K562 (cell line): ENCODE measurements around the gene MBNL1.

Experiments
- CBX2 ChIP-seq: fragments of 200-600 bp; sonication (generic); IDR thresholded peaks from one replicate; pipeline ENCODE4 v1.6.1; 2012; ENCODE audit warnings: mild to moderate bottlenecking, low read length, inconsistent platforms; ENCODE audit not compliant: insufficient read depth, poor library complexity, severe bottlenecking
- KDM1A ChIP-seq, 2 experiments: fragments of 450-650 bp; IDR thresholded peaks; 2 replicates each; pipeline ENCODE4 v1.6.1; 2016; ENCODE audit warnings: mild to moderate bottlenecking in 2 of 2
- KDM4B ChIP-seq, 2 experiments: fragments of 450-650 bp in 1 of 2; sonication (generic) in 1 of 2; IDR thresholded peaks; 2 replicates each; pipeline ENCODE4 v1.6.1; 2016 to 2017; ENCODE audit warnings: borderline replicate concordance in 2 of 2, antibody characterized with exemption in 1 of 2, low read depth in 1 of 2, mild to moderate bottlenecking in 1 of 2
- POLR2A ChIP-seq: fragments of 450-650 bp; conservative IDR thresholded peaks from 2 replicates; pipeline ENCODE4 v1.6.1; 2016
- YY1 ChIP-seq, 3 experiments: IDR thresholded peaks; 2 replicates each; pipeline ENCODE4 v1.6.1; 2011; ENCODE audit warnings: low read length in 2 of 3, mild to moderate bottlenecking in 2 of 3, moderate library complexity in 2 of 3, borderline replicate concordance in 1 of 3, control low read depth in 1 of 3, low read depth in 1 of 3; ENCODE audit not compliant: insufficient read depth in 3 of 3, insufficient replicate concordance in 2 of 3, control insufficient read depth in 1 of 3, insufficient read length in 1 of 3; ENCODE audit errors: extremely low read depth in 1 of 3
- ZNF699 ChIP-seq: fragments of 250-450 bp; sonication (Bioruptor Pico); IDR thresholded peaks from 2 replicates; pipeline ENCODE4 v1.8.0; 2021; ENCODE audit warnings: mild to moderate bottlenecking, moderate library complexity; ENCODE audit not compliant: insufficient replicate concordance
- TF ChIP-seq, protein P1 (sequence below): sonication (generic); formaldehyde crosslinking; IDR thresholded peaks from 2 replicates; pipeline ENCODE4 v1.8.0; 2023; ENCODE audit warnings: missing genetic modification reagents, mild to moderate bottlenecking, borderline replicate concordance

DNA sequence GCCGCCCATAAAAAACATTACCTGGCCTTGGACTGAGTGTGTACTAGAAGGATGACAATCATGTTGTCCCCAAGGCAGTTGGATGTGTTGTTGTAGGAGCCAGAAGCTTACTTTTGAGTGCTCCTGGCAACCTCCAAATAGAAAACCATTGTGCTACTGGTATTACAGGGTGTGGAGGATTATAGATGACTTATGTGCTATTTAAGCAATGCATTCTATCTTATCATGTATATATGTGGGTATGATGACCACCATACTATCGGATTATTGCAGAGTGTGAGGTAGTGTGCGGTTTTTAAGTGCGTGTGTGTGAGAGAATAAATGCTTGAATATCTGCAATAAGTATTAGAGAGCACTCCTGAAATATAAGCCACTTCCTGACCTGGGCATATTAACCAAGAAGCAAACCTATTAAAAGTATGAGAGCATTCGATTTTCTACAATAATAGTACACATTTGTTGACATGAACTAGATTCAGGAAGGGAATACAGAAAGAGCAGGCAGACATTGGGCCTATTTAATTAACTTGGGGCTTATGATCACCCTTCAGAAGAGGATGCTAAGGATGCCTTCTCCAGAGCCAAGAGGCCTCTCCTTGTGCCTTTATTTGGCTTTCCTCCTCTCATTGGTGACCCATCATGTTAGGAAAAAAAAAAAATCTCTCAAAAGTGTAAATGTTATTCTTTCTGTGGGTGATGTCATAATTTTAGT is 11.7 kb upstream of the MBNL1 start:
- TF ChIP-seq KDM1A (IDR thresholded peaks at IDR 0.05) (no peak), ZNF699 (CRISPR knock-in tag) (no peak), YY1 (IDR thresholded peaks at IDR 0.05; ENCODE audit: borderline replicate concordance in 1 of 3, control insufficient read depth in 1 of 3, extremely low read depth in 1 of 3, insufficient read depth in 3 of 3, insufficient read length in 1 of 3, insufficient replicate concordance in 2 of 3, low read depth in 1 of 3, low read length in 2 of 3) (no peak), KDM4B (IDR thresholded peaks at IDR 0.05; ENCODE audit: borderline replicate concordance in 2 of 2, low read depth in 1 of 2) (no peak), POLR2A (no peak), CBX2 (no peak)
- TF ChIP-seq, protein P1, sequence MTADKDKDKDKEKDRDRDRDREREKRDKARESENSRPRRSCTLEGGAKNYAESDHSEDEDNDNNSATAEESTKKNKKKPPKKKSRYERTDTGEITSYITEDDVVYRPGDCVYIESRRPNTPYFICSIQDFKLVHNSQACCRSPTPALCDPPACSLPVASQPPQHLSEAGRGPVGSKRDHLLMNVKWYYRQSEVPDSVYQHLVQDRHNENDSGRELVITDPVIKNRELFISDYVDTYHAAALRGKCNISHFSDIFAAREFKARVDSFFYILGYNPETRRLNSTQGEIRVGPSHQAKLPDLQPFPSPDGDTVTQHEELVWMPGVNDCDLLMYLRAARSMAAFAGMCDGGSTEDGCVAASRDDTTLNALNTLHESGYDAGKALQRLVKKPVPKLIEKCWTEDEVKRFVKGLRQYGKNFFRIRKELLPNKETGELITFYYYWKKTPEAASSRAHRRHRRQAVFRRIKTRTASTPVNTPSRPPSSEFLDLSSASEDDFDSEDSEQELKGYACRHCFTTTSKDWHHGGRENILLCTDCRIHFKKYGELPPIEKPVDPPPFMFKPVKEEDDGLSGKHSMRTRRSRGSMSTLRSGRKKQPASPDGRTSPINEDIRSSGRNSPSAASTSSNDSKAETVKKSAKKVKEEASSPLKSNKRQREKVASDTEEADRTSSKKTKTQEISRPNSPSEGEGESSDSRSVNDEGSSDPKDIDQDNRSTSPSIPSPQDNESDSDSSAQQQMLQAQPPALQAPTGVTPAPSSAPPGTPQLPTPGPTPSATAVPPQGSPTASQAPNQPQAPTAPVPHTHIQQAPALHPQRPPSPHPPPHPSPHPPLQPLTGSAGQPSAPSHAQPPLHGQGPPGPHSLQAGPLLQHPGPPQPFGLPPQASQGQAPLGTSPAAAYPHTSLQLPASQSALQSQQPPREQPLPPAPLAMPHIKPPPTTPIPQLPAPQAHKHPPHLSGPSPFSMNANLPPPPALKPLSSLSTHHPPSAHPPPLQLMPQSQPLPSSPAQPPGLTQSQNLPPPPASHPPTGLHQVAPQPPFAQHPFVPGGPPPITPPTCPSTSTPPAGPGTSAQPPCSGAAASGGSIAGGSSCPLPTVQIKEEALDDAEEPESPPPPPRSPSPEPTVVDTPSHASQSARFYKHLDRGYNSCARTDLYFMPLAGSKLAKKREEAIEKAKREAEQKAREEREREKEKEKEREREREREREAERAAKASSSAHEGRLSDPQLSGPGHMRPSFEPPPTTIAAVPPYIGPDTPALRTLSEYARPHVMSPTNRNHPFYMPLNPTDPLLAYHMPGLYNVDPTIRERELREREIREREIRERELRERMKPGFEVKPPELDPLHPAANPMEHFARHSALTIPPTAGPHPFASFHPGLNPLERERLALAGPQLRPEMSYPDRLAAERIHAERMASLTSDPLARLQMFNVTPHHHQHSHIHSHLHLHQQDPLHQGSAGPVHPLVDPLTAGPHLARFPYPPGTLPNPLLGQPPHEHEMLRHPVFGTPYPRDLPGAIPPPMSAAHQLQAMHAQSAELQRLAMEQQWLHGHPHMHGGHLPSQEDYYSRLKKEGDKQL (CRISPR knock-in tag): no peak
